Adrenal gland (tissue), 5 donors: ENCODE results near the gene HSD17B2.

ENCODE experiments used
- POLR2A ChIP-seq, 2 donors: fragments of 450-650 bp; IDR thresholded peaks; one replicate each; pipeline ENCODE4 v1.6.1; 2017; ENCODE audit warnings: antibody characterized with exemption in 2 of 2, mild to moderate bottlenecking in 2 of 2, moderate library complexity in 1 of 2
- TF ChIP-seq, protein P1 (sequence below), 6 experiments: fragments of 450-650 bp in 4 of 6; fragments of 200-600 bp in 2 of 6; sonication (generic) in 1 of 6; IDR thresholded peaks; 1 replicate in 5 of 6; 2 replicates in 1 of 6; pipeline versions ENCODE4 v1.5.1 to v1.8.0; 2016 to 2021; ENCODE audit warnings: antibody characterized with exemption in 6 of 6, mild to moderate bottlenecking in 2 of 6, moderate library complexity in 1 of 6
- donor health status: DM: no; HTN: no; CAD: no.

DNA sequence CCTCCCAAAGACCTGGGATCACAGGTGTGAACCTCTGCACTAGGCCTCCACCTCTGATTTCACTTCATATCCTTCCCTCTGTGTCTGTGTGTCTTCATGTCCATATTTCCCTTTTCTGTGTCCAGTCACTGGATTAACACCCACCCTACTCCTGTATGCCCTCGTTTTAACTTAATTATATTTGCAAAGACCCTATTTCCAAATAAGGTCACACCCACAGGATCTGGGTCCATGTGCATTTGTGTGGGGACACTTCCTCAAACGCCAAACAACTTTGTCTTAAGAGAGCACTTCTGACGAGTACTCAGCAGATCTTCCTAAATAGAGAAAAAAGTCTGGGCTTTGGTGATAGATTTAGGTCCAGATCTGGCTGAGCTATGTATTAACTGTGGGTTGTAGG is 78.7 kb downstream of the HSD17B2 start:
- no peak for TF ChIP-seq POLR2A (IDR thresholded peaks at IDR 0.05)
- TF ChIP-seq, protein P1, sequence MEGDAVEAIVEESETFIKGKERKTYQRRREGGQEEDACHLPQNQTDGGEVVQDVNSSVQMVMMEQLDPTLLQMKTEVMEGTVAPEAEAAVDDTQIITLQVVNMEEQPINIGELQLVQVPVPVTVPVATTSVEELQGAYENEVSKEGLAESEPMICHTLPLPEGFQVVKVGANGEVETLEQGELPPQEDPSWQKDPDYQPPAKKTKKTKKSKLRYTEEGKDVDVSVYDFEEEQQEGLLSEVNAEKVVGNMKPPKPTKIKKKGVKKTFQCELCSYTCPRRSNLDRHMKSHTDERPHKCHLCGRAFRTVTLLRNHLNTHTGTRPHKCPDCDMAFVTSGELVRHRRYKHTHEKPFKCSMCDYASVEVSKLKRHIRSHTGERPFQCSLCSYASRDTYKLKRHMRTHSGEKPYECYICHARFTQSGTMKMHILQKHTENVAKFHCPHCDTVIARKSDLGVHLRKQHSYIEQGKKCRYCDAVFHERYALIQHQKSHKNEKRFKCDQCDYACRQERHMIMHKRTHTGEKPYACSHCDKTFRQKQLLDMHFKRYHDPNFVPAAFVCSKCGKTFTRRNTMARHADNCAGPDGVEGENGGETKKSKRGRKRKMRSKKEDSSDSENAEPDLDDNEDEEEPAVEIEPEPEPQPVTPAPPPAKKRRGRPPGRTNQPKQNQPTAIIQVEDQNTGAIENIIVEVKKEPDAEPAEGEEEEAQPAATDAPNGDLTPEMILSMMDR (IDR thresholded peaks at IDR 0.05), result no peak
